GM23338 (cell line): ENCODE measurements around the gene NIN. TPM values are rescaled to one million over a fixed set of nuclear protein-coding genes. Genes with fewer than 3 reads are reported as not detected.

Experiments
- ATAC-seq: fragments of 200-7000 bp; cut with Tn5 transposase; 3 replicates; pipeline ENCODE4 v1.9.1; 2020
- DNase-seq: peaks from one replicate; pipeline ENCODE4 v3.0.0-alpha.2; 2015; ENCODE audit warnings: low spot score
- H2AFZ ChIP-seq: fragments of 200-600 bp; sonication (generic); 2 replicates; pipeline ENCODE4 v1.8.0; 2016; ENCODE audit warnings: antibody characterized with exemption, mild to moderate bottlenecking, moderate library complexity
- H3F3A ChIP-seq: fragments of 200-600 bp; sonication (generic); replicated peaks from 2 replicates; pipeline ENCODE4 v1.8.0; 2017; ENCODE audit warnings: antibody characterized with exemption, mixed run types, low read depth
- H3K27ac ChIP-seq: fragments of 200-600 bp; sonication (generic); 2 replicates; pipeline ENCODE4 v1.6.1; 2016; ENCODE audit warnings: low read depth
- H3K27me3 ChIP-seq: fragments of 200-600 bp; sonication (generic); 2 replicates; pipeline ENCODE4 v1.8.0; 2016; ENCODE audit warnings: mild to moderate bottlenecking, mixed run types, moderate library complexity; ENCODE audit not compliant: insufficient read depth
- H3K36me3 ChIP-seq: fragments of 200-600 bp; sonication (generic); 2 replicates; pipeline ENCODE4 v1.8.0; 2016; ENCODE audit warnings: mild to moderate bottlenecking; ENCODE audit not compliant: insufficient read depth
- H3K4me1 ChIP-seq: fragments of 200-600 bp; sonication (generic); 2 replicates; pipeline ENCODE4 v1.8.0; 2016; ENCODE audit warnings: mild to moderate bottlenecking, moderate library complexity; ENCODE audit not compliant: insufficient read depth
- H3K4me2 ChIP-seq: fragments of 200-600 bp; sonication (generic); 2 replicates; pipeline ENCODE4 v1.7.1; 2017; ENCODE audit warnings: mixed run types
- H3K4me3 ChIP-seq: fragments of 200-600 bp; sonication (generic); 2 replicates; pipeline ENCODE4 v1.6.1; 2016; ENCODE audit warnings: mixed run types
- H3K79me2 ChIP-seq: fragments of 200-600 bp; sonication (generic); replicated peaks from 2 replicates; pipeline ENCODE4 v1.8.0; 2017; ENCODE audit warnings: mild to moderate bottlenecking; ENCODE audit not compliant: insufficient read depth
- H3K9me2 ChIP-seq: fragments of 200-600 bp; sonication (generic); 2 replicates; pipeline ENCODE4 v1.8.0; 2017; ENCODE audit not compliant: insufficient read depth
- H4K20me1 ChIP-seq: fragments of 200-600 bp; sonication (generic); replicated peaks from 2 replicates; pipeline ENCODE4 v1.8.0; 2017; ENCODE audit warnings: mild to moderate bottlenecking; ENCODE audit not compliant: insufficient read depth
- H3K27ac Mint-ChIP-seq: 2 replicates; pipeline ENCODE4 v1.8.0; 2020; ENCODE audit warnings: inconsistent platforms, mild to moderate bottlenecking, moderate library complexity, mixed read lengths
- H3K27me3 Mint-ChIP-seq: 3 replicates; pipeline ENCODE4 v1.8.0; 2022; ENCODE audit warnings: low read depth, mild to moderate bottlenecking, moderate library complexity, mixed read lengths, inconsistent platforms; ENCODE audit not compliant: insufficient read depth, poor library complexity
- H3K36me3 Mint-ChIP-seq: 3 replicates; pipeline ENCODE4 v1.8.0; 2021; ENCODE audit warnings: low read depth, mild to moderate bottlenecking, inconsistent platforms, moderate library complexity, mixed read lengths
- H3K4me1 Mint-ChIP-seq: 3 replicates; pipeline ENCODE4 v1.8.0; 2020; ENCODE audit warnings: mild to moderate bottlenecking, inconsistent platforms, mixed read lengths
- H3K4me3 Mint-ChIP-seq: 3 replicates; pipeline ENCODE4 v1.8.0; 2021; ENCODE audit warnings: moderate library complexity, mild to moderate bottlenecking, inconsistent platforms, mixed read lengths
- H3K9me3 Mint-ChIP-seq: 3 replicates; pipeline ENCODE4 v1.8.0; 2020; ENCODE audit warnings: moderate library complexity, mild to moderate bottlenecking, inconsistent platforms, mixed read lengths
- CREB1 ChIP-seq: fragments of 250-450 bp; sonication (Bioruptor Pico); IDR thresholded peaks from 2 replicates; pipeline ENCODE4 v1.5.0; 2020; ENCODE audit warnings: low read depth, mild to moderate bottlenecking, moderate library complexity
- ETS1 ChIP-seq: IDR thresholded peaks from 2 replicates; pipeline ENCODE4 v1.6.1; 2016; ENCODE audit warnings: antibody characterized with exemption
- EZH2 ChIP-seq: fragments of 200-600 bp; sonication (generic); IDR thresholded peaks from one replicate; pipeline ENCODE4 v1.8.0; 2017; ENCODE audit warnings: antibody characterized with exemption, mild to moderate bottlenecking, low read depth; ENCODE audit not compliant: unreplicated experiment
- JUNB ChIP-seq: IDR thresholded peaks from one replicate; pipeline ENCODE4 v1.6.1; 2016; ENCODE audit warnings: antibody characterized with exemption; ENCODE audit not compliant: unreplicated experiment
- REST ChIP-seq: IDR thresholded peaks from one replicate; pipeline ENCODE4 v1.6.1; 2018; ENCODE audit warnings: antibody characterized with exemption; ENCODE audit not compliant: unreplicated experiment
- ZNF331 ChIP-seq: fragments of 250-450 bp; sonication (Bioruptor Pico); IDR thresholded peaks from 2 replicates; pipeline ENCODE4 v1.5.0; 2020; ENCODE audit warnings: low read depth, mild to moderate bottlenecking, moderate library complexity
- polyA plus RNA-seq: library from polyadenylated mRNA; unstranded; fragments of >200 nt; fragmentation: Nextera tagmentation; extraction: Ambion mirVana; gene quantifications from 2 replicates; pipeline ENCODE4 v1.2.1, GENCODE V29; 2016
- total RNA-seq: library from RNA; depleted of rRNA; stranded (reverse); fragments of >200 nt; shearing (Covaris generic); gene quantifications from 2 replicates; pipeline ENCODE4 v1.2.3, GENCODE V29; 2014
- TF ChIP-seq, protein P1 (sequence below), 2 experiments: fragments of 200-600 bp in 1 of 2; sonication (generic) in 1 of 2; conservative IDR thresholded peaks; 2 replicates each; pipeline versions ENCODE4 v1.5.1 to v1.6.1; 2016 to 2017; ENCODE audit warnings: antibody characterized with exemption in 2 of 2, low read depth in 2 of 2, mild to moderate bottlenecking in 2 of 2, moderate library complexity in 1 of 2

NIN gene
- total and polyA plus RNA-seq, 2 experiments from 2014 or later: 7.4 to 17.4 TPM

- TF ChIP-seq REST (no peak), EZH2 (no peak), ZNF331 (CRISPR knock-in tag) (no peak), CREB1 (no peak)
- TF ChIP-seq, protein P1, sequence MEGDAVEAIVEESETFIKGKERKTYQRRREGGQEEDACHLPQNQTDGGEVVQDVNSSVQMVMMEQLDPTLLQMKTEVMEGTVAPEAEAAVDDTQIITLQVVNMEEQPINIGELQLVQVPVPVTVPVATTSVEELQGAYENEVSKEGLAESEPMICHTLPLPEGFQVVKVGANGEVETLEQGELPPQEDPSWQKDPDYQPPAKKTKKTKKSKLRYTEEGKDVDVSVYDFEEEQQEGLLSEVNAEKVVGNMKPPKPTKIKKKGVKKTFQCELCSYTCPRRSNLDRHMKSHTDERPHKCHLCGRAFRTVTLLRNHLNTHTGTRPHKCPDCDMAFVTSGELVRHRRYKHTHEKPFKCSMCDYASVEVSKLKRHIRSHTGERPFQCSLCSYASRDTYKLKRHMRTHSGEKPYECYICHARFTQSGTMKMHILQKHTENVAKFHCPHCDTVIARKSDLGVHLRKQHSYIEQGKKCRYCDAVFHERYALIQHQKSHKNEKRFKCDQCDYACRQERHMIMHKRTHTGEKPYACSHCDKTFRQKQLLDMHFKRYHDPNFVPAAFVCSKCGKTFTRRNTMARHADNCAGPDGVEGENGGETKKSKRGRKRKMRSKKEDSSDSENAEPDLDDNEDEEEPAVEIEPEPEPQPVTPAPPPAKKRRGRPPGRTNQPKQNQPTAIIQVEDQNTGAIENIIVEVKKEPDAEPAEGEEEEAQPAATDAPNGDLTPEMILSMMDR (conservative IDR thresholded peaks at IDR 0.05; ENCODE audit: low read depth in 2 of 2): no peak
These were observed 46.1 kb downstream of the NIN start (continued) for GRCh38 chr14:50784683-50785456.

DNA sequence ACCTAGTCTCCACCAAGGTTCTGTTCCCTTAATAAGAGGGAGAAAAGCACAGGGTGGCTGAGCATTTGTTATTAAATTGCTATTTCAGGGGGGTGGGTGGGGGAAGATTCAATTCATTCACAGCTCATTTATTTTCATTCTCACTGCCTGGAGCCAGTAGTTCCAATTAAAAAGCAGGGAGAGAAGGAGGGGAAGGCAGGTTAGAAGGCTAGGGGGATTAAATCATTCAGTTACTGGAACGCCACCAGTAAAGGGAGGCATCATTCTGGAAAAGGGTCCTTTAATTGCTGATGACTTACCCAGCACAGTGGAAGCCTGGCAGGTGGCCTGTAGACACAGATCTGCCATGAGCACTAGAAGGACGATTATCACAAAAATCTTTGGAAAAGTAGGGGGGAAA is 47.4 kb downstream of the NIN start:
- peaks cover 31% of the 10 kb centered on the region for H3K4me1 ChIP-seq
- no peaks in the 10 kb centered on the region for H3K9me2 ChIP-seq
- Mint-ChIP-seq H3K9me3 (no peaks in the 10 kb centered on the region), H3K4me1 (peaks cover 35% of the 10 kb centered on the region), H3K4me3 (no peak overlapping the region), H3K27ac (peak overlapping the region; percentile 24; the same call in 1 of the 2 replicates), H3K27me3 (no peaks in the 10 kb centered on the region), H3K36me3 (no peaks in the 10 kb centered on the region)
- peak overlapping the region; percentile 12; the same call in 1 of the 2 replicates for H3K4me2 ChIP-seq
- no peak overlapping the region for H3K27ac ChIP-seq
- no peaks in the 10 kb centered on the region for H3K27me3 ChIP-seq
- H3K4me3 ChIP-seq: no peak overlapping the region
- H3K36me3 ChIP-seq: no peaks in the 10 kb centered on the region
- 0 out of 2 replicates have a peak, but pooled peaks cover 3% of the 10 kb centered on the region for H3F3A ChIP-seq
- no peak for DNase-seq
- no peak for ATAC-seq
- no peak overlapping the region for H2AFZ ChIP-seq
- H4K20me1 ChIP-seq: no peaks in the 10 kb centered on the region
- no peaks in the 10 kb centered on the region for H3K79me2 ChIP-seq
- TF ChIP-seq EZH2 (no peak), REST (no peak), ETS1 (no peak), JUNB (no peak)
